IMR-90 (cell line): ENCODE results near the gene NAGS. TPM values are rescaled to one million over a fixed set of nuclear protein-coding genes. Genes with fewer than 3 reads are reported as not detected.
"Not testable (repeated sequence)": the region's sequence is repeated elsewhere in the genome, so short reads cannot be mapped to it uniquely, and the experiment has no call there.

Experiments used
- ATAC-seq: fragments of 200-7000 bp; cut with Tn5 transposase; 2 replicates; pipeline ENCODE4 v1.9.1; 2020; ENCODE audit warnings: low read depth, mild to moderate bottlenecking, moderate library complexity
- BruUV-seq: library from RNA; stranded (reverse); fragments of 400-500 nt; replicated peaks from 2 replicates; lab custom pipeline; 2021; lab: Mats Ljungman, UMichigan
- CTCF ChIA-PET: fragments of 300-600 bp; formaldehyde crosslinking; extraction: SDS; loops from one replicate; lab custom pipeline; 2021; ENCODE audit warnings: antibody characterized with exemption; lab: Yijun Ruan, JAX
- POLR2A ChIA-PET: fragments of 300-600 bp; sonication (Branson Sonifier 250); formaldehyde crosslinking; loops from one replicate; lab custom pipeline; 2022; ENCODE audit warnings: antibody characterized with exemption; ENCODE audit not compliant: unreplicated experiment; lab: Charles Lee
- DNase-seq: peaks from one replicate; pipeline ENCODE4 v3.0.0; 2013
- H2AFZ ChIP-seq: replicated peaks from 2 replicates; pipeline ENCODE3; 2013; ENCODE audit warnings: low read length, mild to moderate bottlenecking; ENCODE audit not compliant: poor library complexity
- H2AK5ac ChIP-seq: 2 replicates; pipeline ENCODE4 v1.6.1; 2013; ENCODE audit warnings: low read depth, low read length, inconsistent platforms
- H2AK9ac ChIP-seq: replicated peaks from 2 replicates; pipeline ENCODE3; 2013; ENCODE audit warnings: mild to moderate bottlenecking, low read depth, low read length, moderate library complexity; ENCODE audit not compliant: poor library complexity
- H2BK120ac ChIP-seq: 2 replicates; pipeline ENCODE4 v1.6.1; 2013; ENCODE audit warnings: low read depth, low read length, inconsistent platforms
- H2BK15ac ChIP-seq: 3 replicates; pipeline ENCODE4 v1.6.1; 2013; ENCODE audit warnings: low read depth, low read length, inconsistent platforms
- H2BK20ac ChIP-seq: 2 replicates; pipeline ENCODE4 v1.6.1; 2013; ENCODE audit warnings: low read depth, mild to moderate bottlenecking, inconsistent platforms, low read length, moderate library complexity
- H2BK5ac ChIP-seq: 2 replicates; pipeline ENCODE4 v1.6.1; 2013; ENCODE audit warnings: mild to moderate bottlenecking, low read depth, low read length, inconsistent platforms; ENCODE audit not compliant: poor library complexity, severe bottlenecking
- H3K14ac ChIP-seq: replicated peaks from 2 replicates; pipeline ENCODE4 v1.6.1; 2013; ENCODE audit warnings: low read depth, low read length, inconsistent platforms
- H3K18ac ChIP-seq: 2 replicates; pipeline ENCODE4 v1.6.1; 2013; ENCODE audit warnings: low read depth, low read length, control low read depth
- H3K23ac ChIP-seq: 2 replicates; pipeline ENCODE4 v1.6.1; 2013; ENCODE audit warnings: low read depth, low read length, inconsistent platforms
- H3K27ac ChIP-seq: 2 replicates; pipeline ENCODE4 v1.5.1; 2013; ENCODE audit warnings: mild to moderate bottlenecking, control low read depth, low read length; ENCODE audit not compliant: insufficient read depth
- H3K27me3 ChIP-seq: 2 replicates; pipeline ENCODE4 v1.6.1; 2013; ENCODE audit warnings: low read length; ENCODE audit not compliant: control insufficient read depth, insufficient read depth
- H3K36me3 ChIP-seq: 2 replicates; pipeline ENCODE4 v1.6.1; 2013; ENCODE audit warnings: low read length, mixed read lengths; ENCODE audit not compliant: control insufficient read depth, insufficient read depth
- H3K4ac ChIP-seq: 2 replicates; pipeline ENCODE4 v1.6.1; 2013; ENCODE audit warnings: low read depth, low read length, inconsistent platforms
- H3K4me1 ChIP-seq: 2 replicates; pipeline ENCODE4 v1.6.1; 2013; ENCODE audit warnings: low read length, mixed read lengths; ENCODE audit not compliant: control insufficient read depth, insufficient read depth
- H3K4me2 ChIP-seq: 2 replicates; pipeline ENCODE4 v1.6.1; 2013; ENCODE audit warnings: low read depth, mild to moderate bottlenecking, control low read depth, low read length, moderate library complexity
- H3K4me3 ChIP-seq: 2 replicates; pipeline ENCODE4 v1.5.1; 2013; ENCODE audit warnings: low read depth, mild to moderate bottlenecking, control low read depth, low read length, moderate library complexity; ENCODE audit not compliant: insufficient read depth
- H3K56ac ChIP-seq: 2 replicates; pipeline ENCODE4 v1.6.1; 2013; ENCODE audit warnings: low read length, inconsistent platforms; ENCODE audit not compliant: insufficient read depth; ENCODE audit errors: extremely low read depth
- H3K79me1 ChIP-seq, 2 experiments: 2 replicates each; pipeline ENCODE4 v1.6.1; 2013; ENCODE audit warnings: low read length in 2 of 2, inconsistent platforms in 1 of 2, low read depth in 1 of 2
- H3K9ac ChIP-seq: 2 replicates; pipeline ENCODE4 v1.6.1; 2013; ENCODE audit warnings: low read depth, low read length, control low read depth
- H3K9me1 ChIP-seq: 2 replicates; pipeline ENCODE4 v1.6.1; 2013; ENCODE audit warnings: low read length, inconsistent platforms; ENCODE audit not compliant: insufficient read depth
- H3K9me3 ChIP-seq: 2 replicates; pipeline ENCODE4 v1.6.1; 2013; ENCODE audit warnings: low read length; ENCODE audit not compliant: control insufficient read depth, insufficient read depth
- H4K20me1 ChIP-seq: 2 replicates; pipeline ENCODE4 v1.6.1; 2013; ENCODE audit warnings: low read length, inconsistent platforms; ENCODE audit not compliant: insufficient read depth
- H4K5ac ChIP-seq: 2 replicates; pipeline ENCODE4 v1.6.1; 2013; ENCODE audit warnings: mild to moderate bottlenecking, low read depth, low read length, control low read depth
- H4K8ac ChIP-seq, 2 experiments: 2 replicates each; pipeline ENCODE4 v1.6.1; 2013; ENCODE audit warnings: low read depth in 2 of 2, low read length in 2 of 2, control low read depth in 1 of 2, inconsistent platforms in 1 of 2
- H4K91ac ChIP-seq: 2 replicates; pipeline ENCODE4 v1.6.1; 2013; ENCODE audit warnings: low read depth, low read length, inconsistent platforms; ENCODE audit not compliant: insufficient read depth
- WGBS, 2 experiments: methylation state at CpG; one replicate each; pipeline versions ENCODE4 v1.1.5 to v1.1.7; 2013; ENCODE audit warnings: missing lambda C conversion rate in 2 of 2; ENCODE audit not compliant: insufficient read length in 1 of 2; ENCODE audit errors: extremely low coverage in 2 of 2; 5-methylcytosine and 5-hydroxymethylcytosine counted together
- dilution Hi-C: fragments of 300-500 bp; cut with HindIII; formaldehyde crosslinking; loops from one replicate; pipeline ENCODE4 v1.14.3; 2018; ENCODE audit warnings: low sequenced_read_pairs; ENCODE audit not compliant: unreplicated experiment
- in situ Hi-C: fragments of 300-500 bp; cut with MboI; formaldehyde crosslinking; loops from 3 replicates; pipeline ENCODE4 v1.14.3; 2019; ENCODE audit warnings: low sequenced_read_pairs, inconsistent platforms, mixed read lengths
- intact Hi-C: fragments of 100-400 bp; cut with micrococcal nuclease; formaldehyde crosslinking; loops from 2 replicates; pipeline ENCODE4 v1.10.0; 2022
- polyA plus RNA-seq, 3 experiments: library from polyadenylated mRNA; depleted of rRNA; stranded (reverse); fragments of >200 nt; gene quantifications; 2 replicates each; pipeline ENCODE4 v1.2.3, GENCODE V29; 2012; ENCODE audit warnings: low replicate concordance in 1 of 3
- total RNA-seq: library from RNA; depleted of rRNA; stranded (reverse); fragments of >200 nt; gene quantifications from 2 replicates; pipeline ENCODE4 v1.2.3, GENCODE V29; 2012

Gene NAGS
- total and polyA plus RNA-seq, 2 of the 4 experiments (the other 2 are of a cell fraction): 0.54 to 0.99 TPM

DNA sequence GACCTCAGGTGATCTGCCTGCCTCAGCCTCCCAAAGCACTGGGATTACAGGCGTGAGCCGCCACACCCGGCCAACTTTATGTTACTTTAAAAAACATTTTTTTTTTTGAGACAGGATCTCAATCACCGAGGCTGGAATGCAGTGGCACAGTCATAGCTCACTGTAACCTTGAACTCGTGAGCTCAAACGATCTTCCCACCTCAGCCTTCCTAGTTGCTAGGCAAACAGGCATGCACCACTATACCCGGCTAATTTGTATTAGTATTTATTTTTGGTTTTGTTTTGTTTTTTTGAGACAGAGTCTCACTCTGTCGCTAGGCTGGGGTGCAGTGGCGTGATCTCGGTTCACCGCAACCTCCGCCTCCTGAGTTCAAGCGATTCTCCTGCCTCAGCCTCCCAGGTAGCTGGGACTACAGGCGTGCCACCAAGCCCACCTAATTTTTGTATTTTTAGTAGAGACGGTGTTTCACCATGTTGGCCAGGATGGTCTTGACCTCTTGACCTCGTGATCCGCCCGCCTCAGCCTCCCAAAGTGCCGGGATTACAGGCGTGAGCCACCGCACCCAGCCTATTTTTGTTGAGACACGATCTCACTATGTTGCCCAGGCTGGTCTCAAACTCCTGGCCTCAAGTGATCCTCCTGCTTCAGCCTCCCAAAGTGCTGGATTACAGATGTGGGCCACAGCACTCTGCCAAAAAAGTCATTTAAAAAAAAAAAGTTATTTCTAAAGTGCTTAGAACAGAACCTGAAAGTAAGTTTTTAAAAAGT is 31.8 kb upstream of the NAGS start:
- in situ Hi-C loops, POLR2A ChIA-PET, H3K36me3 ChIP-seq, H2BK5ac ChIP-seq, H3K4me2 ChIP-seq, H3K9me1 ChIP-seq, H3K4me3 ChIP-seq, ATAC-seq, H3K18ac ChIP-seq, intact Hi-C loops, dilution Hi-C loops, H2AK5ac ChIP-seq, H3K9ac ChIP-seq, H3K4ac ChIP-seq, H3K14ac ChIP-seq, H2AFZ ChIP-seq, H3K27ac ChIP-seq, H3K79me1 ChIP-seq, H3K56ac ChIP-seq, DNase-seq, H3K9me3 ChIP-seq, H4K8ac ChIP-seq, H4K5ac ChIP-seq, H3K23ac ChIP-seq, H2AK9ac ChIP-seq, BruUV-seq, H4K91ac ChIP-seq, H3K4me1 ChIP-seq, H2BK15ac ChIP-seq, H2BK120ac ChIP-seq, H2BK20ac ChIP-seq, H4K20me1 ChIP-seq: not testable (repeated sequence)
- 93% methylated on average over 6 of the region's 22 CpGs; no CpG with 5 or more reads in 1 of the 2 experiments for WGBS, 2 experiments
- H3K27me3 ChIP-seq: peaks cover 32% of the 10 kb centered on the region
- CTCF ChIA-PET: interaction anchor here (1.1 kb wide), 1 partner anchor 9 kb away, joined by 3 read pairs; no protein-coding TSS in a partner anchor
